ENCODE results near the gene MAPK8. TPM values are rescaled to one million over a fixed set of nuclear protein-coding genes. Genes with fewer than 3 reads are reported as not detected.
A peak's percentile ranks its signal among the peaks of the same experiment; 100 is the strongest.

Gene MAPK8
- polyA plus RNA-seq, 3 donors: 18.4 to 21.1 (median 18.5) TPM

- Histone ChIP-seq H3K27me3 (ENCODE audit: control insufficient read depth in 2 of 2, insufficient read depth in 2 of 2, low read length in 2 of 2) (no peaks in the 10 kb centered on the region), H3K4me1 (ENCODE audit: control insufficient read depth in 1 of 2, insufficient read depth in 2 of 2, low read length in 2 of 2) (no peaks in the 10 kb centered on the region), H2AFZ (ENCODE audit: insufficient read depth, low read depth, low read length, poor library complexity, severe bottlenecking) (no peak overlapping the region), H4K20me1 (ENCODE audit: insufficient read depth, low read length) (no peaks in the 10 kb centered on the region), H3K79me2 (ENCODE audit: insufficient read depth, low read length) (no peaks in the 10 kb centered on the region), H3K9ac (ENCODE audit: insufficient read depth, low read length, poor library complexity, severe bottlenecking) (no peak overlapping the region), H3K27ac (ENCODE audit: low read depth in 1 of 2, low read length in 2 of 2) (no peak overlapping the region), H3K4me3 (replicated peaks in 1 of 3; ENCODE audit: low read depth in 2 of 3, low read length in 3 of 3) (no peak overlapping the region), H3K36me3 (replicated peaks in 1 of 2; ENCODE audit: control insufficient read depth in 1 of 2, insufficient read depth in 2 of 2, low read length in 2 of 2) (no peaks in the 10 kb centered on the region), H3K4me2 (replicated peaks; ENCODE audit: extremely low read depth, low read length, poor library complexity, severe bottlenecking) (no peak overlapping the region), H3K9me3 (replicated peaks in 1 of 2; ENCODE audit: control insufficient read depth in 1 of 2, insufficient read depth in 1 of 2, low read length in 2 of 2) (no peaks in the 10 kb centered on the region)
- Mint-ChIP-seq H3K4me1 (no peaks in the 10 kb centered on the region), H3K4me3 (peak overlapping the region in 1 of 2 donors; percentile 29), H3K27me3 (ENCODE audit: low read depth in 3 of 3) (peaks cover 2 to 7% (median 3%) of the 10 kb centered on the region in 3 donors), H3K27ac (no peak overlapping the region), H3K36me3 (no peaks in the 10 kb centered on the region), H3K9me3 (peaks cover 0 to 1% (median 0%) of the 10 kb centered on the region in 7 donors)
- no peak for DNase-seq
- intact Hi-C loops (cut with micrococcal nuclease): no loop called here
- WGBS (ENCODE audit: insufficient coverage): 96% methylated on average over 3 of the region's 4 CpGs
- no peak for TF ChIP-seq CTCF (IDR thresholded peaks at IDR 0.05)
Observed at GRCh38 chr10:48296576-48297098, 9.8 kb upstream of the MAPK8 start.

GRCh38 chr10:48299066-48299465 lies 7.4 kb upstream of the MAPK8 start:
- Histone ChIP-seq H3K9ac (ENCODE audit: insufficient read depth, low read length, poor library complexity, severe bottlenecking) (no peak overlapping the region), H3K9me3 (replicated peaks in 1 of 2; ENCODE audit: control insufficient read depth in 1 of 2, insufficient read depth in 1 of 2, low read length in 2 of 2) (no peaks in the 10 kb centered on the region), H3K4me2 (replicated peaks; ENCODE audit: extremely low read depth, low read length, poor library complexity, severe bottlenecking) (no peak overlapping the region), H3K4me3 (replicated peaks in 1 of 3; ENCODE audit: low read depth in 2 of 3, low read length in 3 of 3) (no peak overlapping the region), H3K27ac (ENCODE audit: low read depth in 1 of 2, low read length in 2 of 2) (no peak overlapping the region), H3K79me2 (ENCODE audit: insufficient read depth, low read length) (no peaks in the 10 kb centered on the region), H3K36me3 (replicated peaks in 1 of 2; ENCODE audit: control insufficient read depth in 1 of 2, insufficient read depth in 2 of 2, low read length in 2 of 2) (no peaks in the 10 kb centered on the region), H3K27me3 (ENCODE audit: control insufficient read depth in 2 of 2, insufficient read depth in 2 of 2, low read length in 2 of 2) (no peaks in the 10 kb centered on the region), H2AFZ (ENCODE audit: insufficient read depth, low read depth, low read length, poor library complexity, severe bottlenecking) (no peak overlapping the region), H3K4me1 (ENCODE audit: control insufficient read depth in 1 of 2, insufficient read depth in 2 of 2, low read length in 2 of 2) (no peaks in the 10 kb centered on the region), H4K20me1 (ENCODE audit: insufficient read depth, low read length) (no peaks in the 10 kb centered on the region)
- intact Hi-C loops (cut with micrococcal nuclease): no loop called here
- 92% methylated on average over 6 of the region's 7 CpGs for WGBS (ENCODE audit: insufficient coverage)
- peaks cover 2% of the 10 kb centered on the region for H3K4me1 Mint-ChIP-seq
- no peak overlapping the region for H3K27ac Mint-ChIP-seq
- H3K27me3 Mint-ChIP-seq (ENCODE audit: low read depth in 3 of 3): peaks cover 3 to 8% (median 5%) of the 10 kb centered on the region in 3 donors
- DNase-seq: no peak
- no peaks in the 10 kb centered on the region for H3K36me3 Mint-ChIP-seq
- TF ChIP-seq CTCF (IDR thresholded peaks at IDR 0.05): no peak
- peaks cover 0 to 1% (median 0%) of the 10 kb centered on the region in 7 donors for H3K9me3 Mint-ChIP-seq
- no peak overlapping the region for H3K4me3 Mint-ChIP-seq
